Measurements from ENCODE around the gene LAMB3.

LAMB3 gene

GRCh38 chr1:209583408-209583807, 68.8 kb downstream of the LAMB3 start, which contains the start of gene CAMK1G:
Gene CAMK1G (plus strand): TSS chr1:209583714. CDS start chr1:209594984, 11,270 bp downstream.
- H3K9me3 ChIP-seq (ENCODE audit: control insufficient read depth, insufficient read depth, low read length), result no peaks in the 10 kb centered on the region
- peaks cover 14% of the 10 kb centered on the region for H3K4me1 ChIP-seq (ENCODE audit: control insufficient read depth, insufficient read depth, low read length)
- H3K9ac ChIP-seq (ENCODE audit: low read depth, low read length), result no peak within 1 kb of the TSS
- peaks cover 43% of the 10 kb centered on the region for H3K27me3 ChIP-seq (ENCODE audit: control insufficient read depth, insufficient read depth, low read length)
- peak within 1 kb of the TSS; percentile 41 for H3K4me3 ChIP-seq (ENCODE audit: low read depth, low read length)
- H3K36me3 ChIP-seq (ENCODE audit: control insufficient read depth, insufficient read depth, low read length), result no peaks in the 10 kb centered on the region

- H3K9ac ChIP-seq (ENCODE audit: low read depth, low read length), result no peak overlapping the region
- H3K36me3 ChIP-seq (ENCODE audit: control insufficient read depth, insufficient read depth, low read length), result no peaks in the 10 kb centered on the region
- H3K4me3 ChIP-seq (ENCODE audit: low read depth, low read length), result no peak overlapping the region
- H3K9me3 ChIP-seq (ENCODE audit: control insufficient read depth, insufficient read depth, low read length), result no peaks in the 10 kb centered on the region
- H3K4me1 ChIP-seq (ENCODE audit: control insufficient read depth, insufficient read depth, low read length), result peaks cover 3% of the 10 kb centered on the region
- peaks cover 30% of the 10 kb centered on the region for H3K27me3 ChIP-seq (ENCODE audit: control insufficient read depth, insufficient read depth, low read length)
Observed at GRCh38 chr1:209580577-209580976, 71.6 kb downstream of the LAMB3 start.

GRCh38 chr1:209577346-209577745, 74.9 kb downstream of the LAMB3 start:
- Histone ChIP-seq H3K9me3 (ENCODE audit: control insufficient read depth, insufficient read depth, low read length) (no peaks in the 10 kb centered on the region), H3K4me1 (ENCODE audit: control insufficient read depth, insufficient read depth, low read length) (peaks cover 3% of the 10 kb centered on the region), H3K4me3 (ENCODE audit: low read depth, low read length) (no peak overlapping the region), H3K36me3 (ENCODE audit: control insufficient read depth, insufficient read depth, low read length) (no peaks in the 10 kb centered on the region), H3K27me3 (ENCODE audit: control insufficient read depth, insufficient read depth, low read length) (peaks cover 22% of the 10 kb centered on the region), H3K9ac (ENCODE audit: low read depth, low read length) (no peak overlapping the region)

GRCh38 chr1:209576392-209577197, 75.6 kb downstream of the LAMB3 start:
- Histone ChIP-seq H3K4me3 (ENCODE audit: low read depth, low read length) (no peak overlapping the region), H3K9me3 (ENCODE audit: control insufficient read depth, insufficient read depth, low read length) (no peaks in the 10 kb centered on the region), H3K27me3 (ENCODE audit: control insufficient read depth, insufficient read depth, low read length) (peaks cover 22% of the 10 kb centered on the region), H3K9ac (ENCODE audit: low read depth, low read length) (no peak overlapping the region), H3K36me3 (ENCODE audit: control insufficient read depth, insufficient read depth, low read length) (no peaks in the 10 kb centered on the region), H3K4me1 (ENCODE audit: control insufficient read depth, insufficient read depth, low read length) (peaks cover 3% of the 10 kb centered on the region)

- Histone ChIP-seq H3K36me3 (ENCODE audit: control insufficient read depth, insufficient read depth, low read length) (no peaks in the 10 kb centered on the region), H3K4me3 (ENCODE audit: low read depth, low read length) (no peak overlapping the region), H3K9ac (ENCODE audit: low read depth, low read length) (no peak overlapping the region), H3K9me3 (ENCODE audit: control insufficient read depth, insufficient read depth, low read length) (no peaks in the 10 kb centered on the region), H3K4me1 (ENCODE audit: control insufficient read depth, insufficient read depth, low read length) (no peaks in the 10 kb centered on the region), H3K27me3 (ENCODE audit: control insufficient read depth, insufficient read depth, low read length) (peaks cover 29% of the 10 kb centered on the region)
Observed at GRCh38 chr1:209570743-209571142, 81.5 kb downstream of the LAMB3 start.

- no peaks in the 10 kb centered on the region for H3K36me3 ChIP-seq (ENCODE audit: control insufficient read depth, insufficient read depth, low read length)
- H3K9ac ChIP-seq (ENCODE audit: low read depth, low read length), result no peak overlapping the region
- no peak overlapping the region for H3K4me3 ChIP-seq (ENCODE audit: low read depth, low read length)
- no peaks in the 10 kb centered on the region for H3K9me3 ChIP-seq (ENCODE audit: control insufficient read depth, insufficient read depth, low read length)
- no peaks in the 10 kb centered on the region for H3K4me1 ChIP-seq (ENCODE audit: control insufficient read depth, insufficient read depth, low read length)
- H3K27me3 ChIP-seq (ENCODE audit: control insufficient read depth, insufficient read depth, low read length), result peaks cover 29% of the 10 kb centered on the region
Observed at GRCh38 chr1:209569455-209570207, 82.6 kb downstream of the LAMB3 start.

- H3K4me3 ChIP-seq (ENCODE audit: low read depth, low read length), result no peak overlapping the region
- H3K4me1 ChIP-seq (ENCODE audit: control insufficient read depth, insufficient read depth, low read length), result no peaks in the 10 kb centered on the region
- no peak overlapping the region for H3K9ac ChIP-seq (ENCODE audit: low read depth, low read length)
- no peaks in the 10 kb centered on the region for H3K36me3 ChIP-seq (ENCODE audit: control insufficient read depth, insufficient read depth, low read length)
- H3K9me3 ChIP-seq (ENCODE audit: control insufficient read depth, insufficient read depth, low read length), result no peaks in the 10 kb centered on the region
- H3K27me3 ChIP-seq (ENCODE audit: control insufficient read depth, insufficient read depth, low read length), result peaks cover 28% of the 10 kb centered on the region
Observed at GRCh38 chr1:209567698-209568175, 84.5 kb downstream of the LAMB3 start.

- H3K9ac ChIP-seq (ENCODE audit: low read depth, low read length), result no peak overlapping the region
- H3K4me1 ChIP-seq (ENCODE audit: control insufficient read depth, insufficient read depth, low read length), result no peaks in the 10 kb centered on the region
- H3K4me3 ChIP-seq (ENCODE audit: low read depth, low read length), result no peak overlapping the region
- H3K9me3 ChIP-seq (ENCODE audit: control insufficient read depth, insufficient read depth, low read length), result no peaks in the 10 kb centered on the region
- H3K27me3 ChIP-seq (ENCODE audit: control insufficient read depth, insufficient read depth, low read length), result peaks cover 28% of the 10 kb centered on the region
- no peaks in the 10 kb centered on the region for H3K36me3 ChIP-seq (ENCODE audit: control insufficient read depth, insufficient read depth, low read length)
Observed at GRCh38 chr1:209565759-209566678, 86.2 kb downstream of the LAMB3 start.
